Occipital lobe (tissue), 2 donors: ENCODE results near the gene ARHGAP18. TPM values are rescaled to one million over a fixed set of nuclear protein-coding genes. Genes with fewer than 3 reads are reported as not detected.

Source experiments
- DNase-seq: peaks from one replicate; lab custom pipeline; 2025; lab: John Stamatoyannopoulos, UW
- total RNA-seq: library from RNA; depleted of rRNA; stranded (reverse); fragments of >200 nt; gene quantifications from one replicate; pipeline ENCODE4 v1.2.3, GENCODE V29; 2014

ARHGAP18 gene
- total RNA-seq, 1 donor from 2014 or later = 8.6 TPM

- no peak for DNase-seq
Observed at GRCh38 chr6:129725341-129725740, 15.4 kb upstream of the ARHGAP18 start.

- DNase-seq = no peak
Observed at GRCh38 chr6:129719692-129720091, 9.7 kb upstream of the ARHGAP18 start.

- no peak for DNase-seq
Observed at GRCh38 chr6:129717277-129717676, 7.3 kb upstream of the ARHGAP18 start.

- no peak for DNase-seq
Observed at GRCh38 chr6:129713806-129714333, 3.9 kb upstream of the ARHGAP18 start.

GRCh38 chr6:129711271-129711631, 1.3 kb upstream of the ARHGAP18 start:
- no peak for DNase-seq

GRCh38 chr6:129710450-129711270, 683 bp upstream of the ARHGAP18 start:
- no peak for DNase-seq

GRCh38 chr6:129709196-129709768, 695 bp downstream of the ARHGAP18 start:
- no peak for DNase-seq

GRCh38 chr6:129708496-129709195, 1.3 kb downstream of the ARHGAP18 start:
- DNase-seq = no peak

GRCh38 chr6:129707882-129708495, 2.0 kb downstream of the ARHGAP18 start:
- no peak for DNase-seq

- DNase-seq = no peak
Observed at GRCh38 chr6:129707028-129707427, 2.9 kb downstream of the ARHGAP18 start.

- no peak for DNase-seq
Observed at GRCh38 chr6:129705212-129705611, 4.8 kb downstream of the ARHGAP18 start.

- DNase-seq = no peak
Observed at GRCh38 chr6:129704708-129705107, 5.3 kb downstream of the ARHGAP18 start.

GRCh38 chr6:129701721-129702455, 8.1 kb downstream of the ARHGAP18 start:
- no peak for DNase-seq

- no peak for DNase-seq
Observed at GRCh38 chr6:129700666-129701065, 9.3 kb downstream of the ARHGAP18 start.

GRCh38 chr6:129699659-129700058, 10.3 kb downstream of the ARHGAP18 start:
- no peak for DNase-seq

GRCh38 chr6:129698430-129698829, 11.5 kb downstream of the ARHGAP18 start:
- DNase-seq = no peak

GRCh38 chr6:129697788-129698187, 12.2 kb downstream of the ARHGAP18 start:
- no peak for DNase-seq

- no peak for DNase-seq
Observed at GRCh38 chr6:129696843-129697242, 13.1 kb downstream of the ARHGAP18 start.

GRCh38 chr6:129696028-129696418, 14.0 kb downstream of the ARHGAP18 start:
- DNase-seq = no peak

- no peak for DNase-seq
Observed at GRCh38 chr6:129695373-129696027, 14.5 kb downstream of the ARHGAP18 start.

GRCh38 chr6:129694036-129694435, 15.9 kb downstream of the ARHGAP18 start:
- DNase-seq = no peak
